ENCODE data around the gene PPP1R10. TPM values are rescaled to one million over a fixed set of nuclear protein-coding genes. Genes with fewer than 3 reads are reported as not detected.
A peak's percentile ranks its signal among the peaks of the same experiment; 100 is the strongest.

Gene PPP1R10
- total RNA-seq, 3 donors from 2014 or later = 68.5 to 80.3 (median 79.2) TPM

GRCh38 chr6:30655743-30656094 lies 38.7 kb upstream of the PPP1R10 start:
- no peak overlapping the region for H3K4me3 ChIP-seq
- no peak for DNase-seq
- H3K36me3 ChIP-seq (ENCODE audit: low read depth) = peaks cover 4% of the 10 kb centered on the region
- ATAC-seq = no peak
- H3K9me3 ChIP-seq = no peaks in the 10 kb centered on the region
- intact Hi-C loops (cut with DNase I, micrococcal nuclease) = no loop called here
- TF ChIP-seq, protein P1, sequence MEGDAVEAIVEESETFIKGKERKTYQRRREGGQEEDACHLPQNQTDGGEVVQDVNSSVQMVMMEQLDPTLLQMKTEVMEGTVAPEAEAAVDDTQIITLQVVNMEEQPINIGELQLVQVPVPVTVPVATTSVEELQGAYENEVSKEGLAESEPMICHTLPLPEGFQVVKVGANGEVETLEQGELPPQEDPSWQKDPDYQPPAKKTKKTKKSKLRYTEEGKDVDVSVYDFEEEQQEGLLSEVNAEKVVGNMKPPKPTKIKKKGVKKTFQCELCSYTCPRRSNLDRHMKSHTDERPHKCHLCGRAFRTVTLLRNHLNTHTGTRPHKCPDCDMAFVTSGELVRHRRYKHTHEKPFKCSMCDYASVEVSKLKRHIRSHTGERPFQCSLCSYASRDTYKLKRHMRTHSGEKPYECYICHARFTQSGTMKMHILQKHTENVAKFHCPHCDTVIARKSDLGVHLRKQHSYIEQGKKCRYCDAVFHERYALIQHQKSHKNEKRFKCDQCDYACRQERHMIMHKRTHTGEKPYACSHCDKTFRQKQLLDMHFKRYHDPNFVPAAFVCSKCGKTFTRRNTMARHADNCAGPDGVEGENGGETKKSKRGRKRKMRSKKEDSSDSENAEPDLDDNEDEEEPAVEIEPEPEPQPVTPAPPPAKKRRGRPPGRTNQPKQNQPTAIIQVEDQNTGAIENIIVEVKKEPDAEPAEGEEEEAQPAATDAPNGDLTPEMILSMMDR (IDR thresholded peaks at IDR 0.05) = no peak
- no peaks in the 10 kb centered on the region for H3K4me1 ChIP-seq (ENCODE audit: low read depth)

GRCh38 chr6:30654798-30655742 lies 38.0 kb upstream of the PPP1R10 start:
- Histone ChIP-seq H3K36me3 (ENCODE audit: low read depth) (peaks cover 4% of the 10 kb centered on the region), H3K4me3 (no peak overlapping the region), H3K9me3 (no peaks in the 10 kb centered on the region), H3K4me1 (ENCODE audit: low read depth) (no peaks in the 10 kb centered on the region)
- intact Hi-C loops (cut with DNase I, micrococcal nuclease) = no loop called here
- TF ChIP-seq, protein P1 (IDR thresholded peaks at IDR 0.05) = no peak
- DNase-seq (no peak), ATAC-seq (no peak)

- Histone ChIP-seq H3K4me3 (no peak overlapping the region), H3K9me3 (no peaks in the 10 kb centered on the region), H3K36me3 (ENCODE audit: low read depth) (no peaks in the 10 kb centered on the region), H3K4me1 (ENCODE audit: low read depth) (peaks cover 6% of the 10 kb centered on the region)
- TF ChIP-seq, protein P1 (IDR thresholded peaks at IDR 0.05) = no peak
- DNase-seq (no peak), ATAC-seq (no peak)
- intact Hi-C loops (cut with DNase I, micrococcal nuclease) = no loop called here
Observed at GRCh38 chr6:30651143-30651542, 34.1 kb upstream of the PPP1R10 start.

DNA sequence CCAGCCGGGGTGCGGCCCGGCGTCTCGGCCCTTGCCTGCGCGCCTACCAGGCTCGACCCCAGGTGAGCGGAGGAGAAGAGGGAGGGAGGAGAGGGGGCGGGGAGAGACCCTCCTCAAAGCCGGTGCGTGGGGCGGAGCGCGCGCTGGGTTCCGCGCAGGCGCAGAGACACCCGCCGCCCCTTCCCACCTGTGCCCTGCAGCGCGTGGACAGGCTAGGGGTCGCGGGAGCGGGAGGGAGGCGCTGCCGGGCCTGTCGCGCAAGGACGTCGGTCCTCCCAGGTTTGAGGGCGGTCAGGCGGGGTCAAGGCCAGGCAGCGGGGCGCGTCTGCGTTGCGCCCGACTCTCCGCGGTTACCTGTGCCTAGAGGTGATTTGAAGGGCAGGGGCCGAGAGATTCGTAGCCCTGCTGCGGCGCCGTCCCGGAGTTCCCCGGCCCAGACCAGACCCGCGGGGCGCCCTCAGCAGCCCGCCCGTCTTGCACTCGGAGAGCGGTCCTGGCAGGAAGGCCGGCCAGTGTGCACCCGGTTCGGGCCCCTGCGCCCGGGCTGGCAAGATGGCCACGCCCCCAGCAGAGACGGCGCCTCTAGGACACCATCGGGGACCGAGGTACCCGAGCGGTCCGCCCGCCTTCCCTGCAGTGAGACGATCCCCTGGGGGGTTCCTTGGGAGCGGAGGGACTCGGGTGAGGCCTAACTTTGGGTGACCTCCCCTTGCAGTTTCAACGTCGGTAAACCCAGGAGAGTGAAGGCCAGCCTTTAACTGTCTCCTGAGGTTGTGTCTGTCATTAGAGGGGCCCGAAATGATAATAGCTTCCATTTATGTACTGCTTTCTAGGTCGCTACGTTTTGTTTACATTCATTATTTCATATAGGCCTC lies 30.4 kb upstream of the PPP1R10 start:
- no peaks in the 10 kb centered on the region for H3K9me3 ChIP-seq
- peak overlapping the region; percentile 94 for H3K4me3 ChIP-seq
- intact Hi-C loops (cut with DNase I, micrococcal nuclease) = no loop called here
- ATAC-seq (peak; percentile 80), DNase-seq (peak; percentile 78 to 90 (median 86))
- H3K36me3 ChIP-seq (ENCODE audit: low read depth) = no peaks in the 10 kb centered on the region
- TF ChIP-seq, protein P1 (IDR thresholded peaks at IDR 0.05) = no peak
- peaks cover 13% of the 10 kb centered on the region for H3K4me1 ChIP-seq (ENCODE audit: low read depth)

- Histone ChIP-seq H3K36me3 (ENCODE audit: low read depth) (no peaks in the 10 kb centered on the region), H3K9me3 (no peaks in the 10 kb centered on the region), H3K4me1 (ENCODE audit: low read depth) (peaks cover 13% of the 10 kb centered on the region), H3K4me3 (peak within 1 kb of the TSS; percentile 94)
- ATAC-seq = peak; percentile 88
- intact Hi-C loops (cut with DNase I, micrococcal nuclease) = no loop called here
- TF ChIP-seq, protein P1 (IDR thresholded peaks at IDR 0.05) = no peak
- DNase-seq = peak; percentile 95 to 97 (median 95)
Observed at GRCh38 chr6:30646450-30647241, 29.6 kb upstream of the PPP1R10 start, which contains the start of gene C6orf136. Gene C6orf136 (plus strand): TSS chr6:30647133. CDS start chr6:30647232, 99 bp downstream.
